Uterus (tissue), 2 donors: ENCODE measurements around the gene FBXL2.

Experiments used
- CTCF ChIP-seq, 4 experiments: fragments of 200-600 bp in 2 of 4; fragments of 450-650 bp in 2 of 4; sonication (generic) in 2 of 4; IDR thresholded peaks; one replicate each; pipeline ENCODE4 v1.5.1; 2016 to 2019; ENCODE audit warnings: antibody characterized with exemption in 4 of 4, mild to moderate bottlenecking in 2 of 4, moderate library complexity in 1 of 4
- POLR2A ChIP-seq, 2 donors: fragments of 450-650 bp; IDR thresholded peaks; one replicate each; pipeline ENCODE4 v1.6.1; 2016; ENCODE audit warnings: antibody characterized with exemption in 2 of 2, mild to moderate bottlenecking in 1 of 2, moderate library complexity in 1 of 2

GRCh38 chr3:33398410-33398809 is 121.2 kb downstream of the FBXL2 start:
- TF ChIP-seq CTCF (IDR thresholded peaks at IDR 0.05) (no peak), POLR2A (IDR thresholded peaks at IDR 0.05) (no peak)
